HG03108 (cell line): Measurements from ENCODE around the gene YTHDC2.

Source experiments
- ATAC-seq: cut with Tn5 transposase; IDR thresholded peaks from one replicate; pipeline ENCODE4 v1.9.1; 2021; ENCODE audit warnings: moderate library complexity; ENCODE audit not compliant: unreplicated experiment

Gene YTHDC2

GRCh38 chr5:113513384-113514288 is at the start of gene YTHDC2:
TSS of gene YTHDC2 (plus strand) at chr5:113513694. CDS start at chr5:113513896, 202 bp downstream.
- peak; percentile 97 for ATAC-seq

- no peak for ATAC-seq
These were observed 39.3 kb upstream of the YTHDC2 start for GRCh38 chr5:113474100-113474728.

- no peak for ATAC-seq
These were observed 34.8 kb upstream of the YTHDC2 start for GRCh38 chr5:113478691-113479090.

- ATAC-seq, result no peak
These were observed 33.3 kb upstream of the YTHDC2 start for GRCh38 chr5:113480243-113480642.

DNA sequence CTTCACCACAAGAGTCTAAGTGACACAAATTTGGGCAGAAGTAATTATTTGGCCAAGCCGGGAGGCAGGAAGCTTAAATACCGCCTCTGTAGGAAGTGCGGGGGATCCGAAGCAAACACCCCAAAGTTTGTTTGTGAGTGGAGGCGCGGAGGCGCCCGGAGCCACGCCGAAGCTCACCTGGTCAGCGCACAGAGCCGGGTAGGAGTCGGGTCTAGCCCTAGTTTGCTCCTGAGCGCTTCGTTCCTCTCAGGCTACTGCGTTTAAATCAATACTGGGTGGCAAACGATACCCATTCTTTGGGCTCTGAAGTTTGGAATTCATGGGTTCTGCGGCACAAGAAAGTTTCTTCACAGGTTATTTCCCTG is 26.1 kb upstream of the YTHDC2 start:
- no peak for ATAC-seq

- no peak for ATAC-seq
These were observed 25.5 kb upstream of the YTHDC2 start, which contains the start of gene MCC for GRCh38 chr5:113487781-113488644. TSS of gene MCC (minus strand) at chr5:113488453.

DNA sequence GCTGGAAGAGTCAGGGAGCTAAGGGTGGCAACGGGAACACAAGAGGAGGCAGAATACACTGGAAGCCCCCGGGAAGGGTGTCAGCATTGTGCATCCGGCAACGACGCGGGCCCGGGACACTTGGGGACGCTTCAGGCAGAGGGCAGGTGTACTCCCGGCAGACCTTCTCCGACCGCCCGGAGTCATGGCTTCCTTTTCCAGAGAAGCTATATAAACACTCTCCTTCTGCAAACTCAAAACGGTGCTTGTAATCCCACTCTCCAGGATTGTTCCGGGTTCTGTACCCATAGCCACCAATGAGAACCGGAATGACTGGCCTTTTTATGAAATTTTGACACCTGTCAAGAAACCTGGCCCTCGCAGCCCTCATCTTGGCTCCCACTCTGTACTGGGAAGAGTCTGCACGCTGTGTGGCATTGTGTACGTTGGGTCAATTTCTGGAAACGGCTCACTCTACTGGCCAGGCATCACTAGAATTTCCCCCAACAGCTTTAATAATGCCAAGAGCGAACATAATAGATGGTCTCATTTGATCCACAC is 24.8 kb upstream of the YTHDC2 start:
- no peak for ATAC-seq

GRCh38 chr5:113489299-113489698 is 24.2 kb upstream of the YTHDC2 start:
- no peak for ATAC-seq

- no peak for ATAC-seq
These were observed 23.2 kb upstream of the YTHDC2 start for GRCh38 chr5:113490317-113490716.

DNA sequence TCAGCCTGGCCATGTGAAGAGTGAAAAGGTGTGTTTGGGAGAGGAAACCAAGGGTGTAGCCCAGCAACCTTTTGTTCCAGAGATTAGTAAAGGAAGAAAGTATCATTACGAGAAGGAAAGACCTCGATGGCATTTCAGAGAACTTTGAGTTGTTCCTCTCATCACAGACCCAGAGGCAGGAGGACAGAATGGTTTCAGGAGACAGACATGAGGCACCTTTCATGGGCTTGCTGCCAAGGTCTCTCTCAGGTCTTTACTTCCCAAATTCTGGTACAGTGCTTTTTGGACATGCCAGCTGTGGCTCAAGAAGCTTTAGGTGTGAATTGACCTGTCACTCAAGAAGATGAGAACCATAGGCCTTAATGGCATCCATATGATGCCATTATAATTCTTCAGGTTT is 22.5 kb upstream of the YTHDC2 start:
- ATAC-seq, result no peak

GRCh38 chr5:113493446-113493845 is 20.0 kb upstream of the YTHDC2 start:
- ATAC-seq, result no peak

DNA sequence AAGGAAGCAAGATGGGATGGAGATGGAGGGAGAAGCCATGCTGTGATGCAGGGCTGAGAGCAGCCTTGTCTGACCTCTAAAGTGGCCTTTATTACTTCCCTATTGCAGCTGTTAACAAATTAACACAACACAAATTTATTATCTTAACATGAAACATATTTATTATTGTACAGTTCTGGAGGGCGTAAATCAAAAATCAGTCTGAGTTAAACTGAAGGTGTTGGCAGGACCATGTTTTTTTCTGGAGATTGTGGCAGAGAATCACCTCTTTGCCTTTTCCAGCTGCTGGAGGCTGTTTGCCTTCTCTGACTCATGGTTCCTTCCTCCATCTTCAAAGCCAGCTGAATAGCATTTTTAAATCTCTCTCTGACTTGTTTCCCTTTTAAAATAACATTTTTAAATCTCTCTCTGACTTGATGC is 18.1 kb upstream of the YTHDC2 start:
- no peak for ATAC-seq

DNA sequence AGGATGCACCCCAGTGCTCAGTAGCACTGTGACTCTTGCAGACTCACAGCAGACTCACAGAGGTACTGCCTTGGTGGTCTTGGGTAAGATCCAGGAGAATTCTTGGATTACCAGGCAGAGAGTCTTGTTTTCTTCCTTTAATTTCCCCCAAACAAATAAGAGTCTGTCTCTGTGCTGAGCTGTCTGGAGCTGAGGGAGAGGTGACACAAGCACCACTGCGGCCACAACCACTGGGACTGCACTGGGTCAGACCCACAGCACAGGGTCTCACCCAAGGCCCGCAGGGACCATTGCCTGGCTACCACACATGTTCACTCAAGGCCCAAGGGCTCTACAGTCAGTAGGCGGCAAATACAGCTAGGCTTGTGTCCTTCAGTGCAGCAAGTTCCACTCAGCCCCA is 11.4 kb upstream of the YTHDC2 start:
- no peak for ATAC-seq

- ATAC-seq, result no peak
These were observed 10.3 kb upstream of the YTHDC2 start for GRCh38 chr5:113503146-113503545.

- ATAC-seq, result no peak
These were observed 8.3 kb upstream of the YTHDC2 start for GRCh38 chr5:113505181-113505580.

DNA sequence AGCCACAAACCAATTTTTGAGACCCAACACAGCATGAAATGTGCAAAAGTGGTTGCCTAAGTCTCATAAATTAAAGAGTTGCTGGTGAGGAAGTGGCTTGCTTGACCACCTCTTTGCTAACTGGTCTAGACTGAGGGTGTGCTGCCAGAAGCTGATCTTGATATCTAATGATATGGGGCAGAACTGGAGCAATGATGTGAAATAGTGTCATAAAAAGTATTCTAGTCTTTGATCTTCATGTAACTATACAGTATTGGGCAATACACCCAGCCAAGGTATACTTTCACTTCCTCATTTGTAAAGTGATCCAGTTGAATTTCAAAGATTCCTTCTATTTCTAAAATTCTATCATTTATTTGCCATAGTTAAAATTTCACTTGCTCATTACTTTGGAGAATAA is 5.9 kb upstream of the YTHDC2 start:
- no peak for ATAC-seq

GRCh38 chr5:113508756-113509155 is 4.7 kb upstream of the YTHDC2 start:
- ATAC-seq, result no peak

DNA sequence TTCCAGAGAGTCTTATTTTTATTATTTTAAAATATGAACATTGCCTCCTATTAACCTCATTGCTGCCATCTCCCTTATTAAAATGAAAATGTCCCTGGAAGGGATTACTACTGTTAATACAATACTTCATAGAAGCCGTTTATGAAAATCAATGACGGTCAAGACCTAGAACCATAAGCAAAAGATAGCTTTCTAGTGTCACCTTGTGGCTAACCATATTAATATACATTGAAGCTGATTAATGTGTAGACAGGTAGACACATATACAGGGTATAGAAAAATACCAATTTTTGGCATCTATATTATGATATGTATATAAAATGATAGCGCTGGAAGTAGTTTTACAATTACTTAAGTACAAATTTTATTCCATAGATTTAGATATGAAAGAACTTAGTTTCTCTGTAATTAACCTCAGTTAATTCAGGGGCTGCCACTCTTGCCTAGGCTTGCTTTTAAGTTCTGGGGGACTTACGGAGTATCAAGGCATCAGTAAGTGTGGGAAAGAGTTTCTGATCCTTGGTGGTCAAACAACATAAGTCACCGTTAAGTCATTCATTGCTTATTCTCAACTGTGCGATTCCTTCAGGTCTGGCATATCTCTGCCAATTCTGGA is 2.5 kb upstream of the YTHDC2 start:
- no peak for ATAC-seq

DNA sequence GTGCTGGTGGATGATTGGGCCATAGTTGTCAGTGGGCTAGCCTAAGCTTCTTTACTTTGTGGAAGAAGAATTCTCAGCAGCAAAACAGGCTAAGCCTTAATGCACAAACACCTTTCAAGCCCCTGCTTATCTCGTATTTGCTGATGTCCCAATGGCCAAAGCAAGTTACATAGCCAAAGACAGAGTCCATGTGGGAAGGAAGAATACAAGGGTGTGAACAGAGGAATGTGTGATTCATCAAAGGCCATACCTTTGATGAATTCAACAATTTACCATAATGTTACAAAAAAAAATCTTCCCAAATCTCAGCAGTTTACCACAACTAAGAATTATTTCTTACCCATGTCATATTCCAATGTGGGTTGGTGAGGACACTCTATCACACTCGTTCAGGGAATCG is 1.2 kb upstream of the YTHDC2 start:
- ATAC-seq, result no peak

DNA sequence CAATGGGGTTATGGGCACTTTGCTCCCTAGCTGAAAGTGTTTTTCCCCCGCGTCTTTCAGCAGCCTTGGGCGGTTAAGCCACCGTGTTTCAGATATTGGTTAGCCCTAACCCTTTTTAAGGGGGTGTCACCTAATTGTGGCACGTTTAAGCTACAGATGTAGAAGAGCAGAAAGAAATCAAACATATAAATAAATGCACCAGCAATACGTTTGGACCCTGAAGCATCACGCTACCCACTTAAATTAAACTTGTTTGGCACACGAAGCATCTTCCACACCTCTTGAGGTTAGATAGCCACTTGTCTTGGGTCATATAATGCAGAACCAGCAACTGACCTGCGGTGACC is 768 bp downstream of the YTHDC2 start:
- no peak for ATAC-seq

DNA sequence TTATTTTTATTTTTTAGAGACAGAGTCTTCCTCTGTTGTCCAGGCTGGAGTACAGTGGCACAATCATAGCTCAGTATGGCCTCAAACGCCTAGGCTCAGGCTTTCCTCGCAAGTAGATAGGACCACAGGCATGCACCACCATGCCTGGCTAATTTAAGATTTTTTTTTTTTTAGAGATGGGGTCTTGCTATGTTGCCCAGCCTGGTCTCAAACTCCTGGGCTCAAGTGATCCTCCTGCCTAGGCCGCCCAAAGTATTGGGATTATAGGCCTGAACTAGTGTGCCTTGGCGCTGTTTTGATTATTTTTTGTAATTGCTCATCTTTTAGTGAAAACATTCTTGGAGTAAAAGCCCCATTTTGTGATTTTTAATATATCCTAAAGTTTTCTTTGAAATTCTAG is 5.4 kb downstream of the YTHDC2 start:
- no peak for ATAC-seq
